ENCODE results near the gene CNIH4.
A peak's percentile ranks its signal among the peaks of the same experiment; 100 is the strongest.

CNIH4 gene

DNA sequence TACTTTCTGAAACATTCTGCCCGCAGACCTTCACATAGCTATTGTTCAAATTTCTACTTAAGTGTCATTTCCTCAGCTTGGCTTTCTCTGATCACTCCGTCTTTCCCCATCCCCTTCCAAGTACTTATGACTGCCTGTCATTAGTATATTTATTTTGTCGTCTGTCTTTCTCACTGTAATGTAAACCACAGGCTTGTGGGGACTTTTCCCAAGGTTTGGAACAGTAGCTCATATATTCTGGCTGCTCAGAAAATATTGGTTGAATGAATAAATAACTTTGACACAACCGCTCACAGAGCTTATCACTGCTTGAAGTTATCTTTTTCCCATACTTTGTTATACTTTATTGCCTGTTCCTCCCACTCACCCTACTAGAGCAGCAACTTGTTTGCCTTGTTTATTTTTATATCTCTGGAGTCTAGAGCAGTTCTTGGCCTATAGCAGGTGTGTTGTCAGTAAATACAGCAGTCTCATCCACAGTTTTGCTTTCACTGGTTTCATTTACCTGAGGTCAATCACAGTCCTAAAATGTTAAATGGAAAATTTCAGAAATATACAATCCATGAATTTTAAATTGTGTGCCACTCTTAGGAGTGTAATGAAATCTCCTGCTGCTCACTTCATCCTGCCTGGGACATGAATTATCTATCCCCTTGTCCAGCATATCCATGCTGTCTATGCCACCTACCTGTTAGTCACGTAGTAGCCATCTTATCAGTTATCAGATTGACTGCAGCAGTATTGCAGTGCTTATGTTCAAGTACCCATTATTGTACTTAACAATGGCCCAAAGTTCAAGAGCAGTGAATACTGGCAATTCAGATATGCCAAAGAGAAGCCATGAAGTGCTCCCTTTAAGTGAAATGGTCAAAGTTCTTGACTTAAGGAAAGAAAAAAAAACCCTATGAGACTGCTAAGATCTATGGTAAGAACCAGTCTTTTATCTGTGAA, 2.4 kb upstream of the CNIH4 start:
- no peak for DNase-seq (ENCODE audit: low read depth in 2 of 2)
- no peak for TF ChIP-seq CTCF (IDR thresholded peaks at IDR 0.05; ENCODE audit: low read depth, low read length)
- no peak overlapping the region for H3K4me3 ChIP-seq (replicated peaks in 1 of 2; ENCODE audit: low read depth in 2 of 2, low read length in 2 of 2)

DNA sequence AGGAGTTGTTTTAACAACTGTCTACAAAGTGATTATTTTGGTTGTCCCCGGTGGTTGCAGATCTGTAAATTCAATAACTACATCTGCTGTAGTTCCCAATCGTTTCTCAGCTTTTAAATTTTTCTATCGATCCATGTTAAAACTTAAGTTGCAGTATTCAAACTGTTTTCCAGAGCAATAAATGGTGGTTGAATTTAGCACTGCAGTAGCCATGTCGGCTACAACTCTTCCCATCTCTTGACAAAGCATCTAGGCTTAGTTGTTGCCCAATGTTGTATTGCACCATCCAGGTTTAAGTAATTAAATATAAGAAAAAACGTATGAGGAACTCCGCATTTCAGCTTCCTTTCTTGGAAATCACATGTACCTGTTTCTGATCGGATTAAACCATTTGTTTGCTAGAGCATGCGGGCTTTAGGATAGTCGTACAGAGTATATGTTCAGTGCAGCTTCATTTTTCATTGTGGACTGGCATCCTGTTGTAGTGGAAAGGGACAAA, 996 bp downstream of the CNIH4 start:
- TF ChIP-seq CTCF (IDR thresholded peaks at IDR 0.05; ENCODE audit: low read depth, low read length): no peak
- peak; percentile 67 to 69 for DNase-seq (ENCODE audit: low read depth in 2 of 2)
- H3K4me3 ChIP-seq (replicated peaks in 1 of 2; ENCODE audit: low read depth in 2 of 2, low read length in 2 of 2): peak overlapping the region; percentile 72 to 87

DNA sequence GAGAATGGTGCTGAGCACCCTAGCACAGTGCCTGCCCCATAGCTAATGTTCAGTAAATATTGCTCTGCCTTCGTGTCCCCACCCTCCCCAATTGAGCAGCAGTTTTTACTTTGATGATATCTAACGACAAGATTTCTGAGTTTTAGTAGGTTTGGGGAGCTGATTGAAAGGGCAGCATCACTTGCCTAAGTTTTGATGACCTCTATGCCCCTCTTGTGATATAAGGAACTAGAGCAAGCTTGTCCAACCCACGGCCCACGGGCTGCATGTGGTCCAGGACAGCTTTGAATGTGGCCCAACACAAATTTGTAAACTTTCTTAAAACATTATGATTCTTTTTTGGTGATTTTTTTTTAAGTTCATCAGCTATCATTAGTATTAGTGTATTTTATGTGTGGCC, 1.6 kb downstream of the CNIH4 start:
- H3K4me3 ChIP-seq (replicated peaks in 1 of 2; ENCODE audit: low read depth in 2 of 2, low read length in 2 of 2): peak overlapping the region in 1 of 2 donors; percentile 87
- DNase-seq (ENCODE audit: low read depth in 2 of 2): no peak
- no peak for TF ChIP-seq CTCF (IDR thresholded peaks at IDR 0.05; ENCODE audit: low read depth, low read length)

DNA sequence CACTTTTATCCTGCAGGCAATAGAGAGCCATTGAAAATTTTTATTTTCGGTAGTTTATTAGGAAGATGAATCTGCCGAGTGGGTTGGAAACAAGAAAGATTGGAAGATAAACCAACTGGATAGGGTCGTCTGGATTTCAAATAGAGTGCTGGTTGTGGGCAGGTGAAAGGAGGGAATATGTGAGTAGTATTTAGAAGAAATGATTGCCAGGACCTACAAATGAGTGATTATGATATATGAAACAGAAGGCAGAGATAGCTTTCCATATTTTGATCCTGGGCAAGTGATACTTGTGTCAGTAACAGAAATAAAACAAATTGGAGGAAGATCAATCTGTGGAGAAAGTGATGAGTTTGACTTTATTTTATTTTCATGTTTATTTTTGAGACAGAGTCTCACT, 2.5 kb downstream of the CNIH4 start:
- DNase-seq (ENCODE audit: low read depth in 2 of 2): no peak
- no peak for TF ChIP-seq CTCF (IDR thresholded peaks at IDR 0.05; ENCODE audit: low read depth, low read length)
- no peak overlapping the region for H3K4me3 ChIP-seq (replicated peaks in 1 of 2; ENCODE audit: low read depth in 2 of 2, low read length in 2 of 2)

DNA sequence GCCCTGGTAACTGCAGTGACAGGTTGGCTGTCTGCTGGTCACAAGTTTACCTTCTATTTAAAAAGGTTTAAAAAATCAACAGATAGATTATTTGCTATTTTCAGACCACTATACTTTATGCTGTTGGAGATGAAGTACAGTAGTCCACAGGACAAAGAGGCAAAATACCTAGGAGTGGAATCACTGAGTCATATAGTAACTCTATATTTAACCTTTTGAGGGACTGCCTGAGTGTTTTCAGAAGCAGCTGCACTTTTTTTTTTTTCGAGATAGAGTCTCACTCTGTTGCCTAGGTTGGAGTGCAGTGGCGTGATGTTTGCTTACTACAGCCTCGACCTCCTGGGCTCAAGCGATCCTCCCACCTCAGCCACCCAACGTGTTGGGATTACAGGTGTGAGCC, 11.7 kb downstream of the CNIH4 start:
- H3K4me3 ChIP-seq (replicated peaks in 1 of 2; ENCODE audit: low read depth in 2 of 2, low read length in 2 of 2): no peak overlapping the region
- DNase-seq (ENCODE audit: low read depth in 2 of 2): no peak
- TF ChIP-seq CTCF (IDR thresholded peaks at IDR 0.05; ENCODE audit: low read depth, low read length): no peak

- no peak for TF ChIP-seq CTCF (IDR thresholded peaks at IDR 0.05; ENCODE audit: low read depth, low read length)
- no peak overlapping the region for H3K4me3 ChIP-seq (replicated peaks in 1 of 2; ENCODE audit: low read depth in 2 of 2, low read length in 2 of 2)
These were observed 16.4 kb downstream of the CNIH4 start for GRCh38 chr1:224373008-224373590.

More at GRCh38 chr1:224373008-224373590, 16.4 kb downstream of the CNIH4 start:
- DNase-seq (ENCODE audit: low read depth in 2 of 2): no peak

Measured in cardiac fibroblast (primary cell).